Testis (tissue), 3 donors: ENCODE data around the gene GARNL3. TPM values are rescaled to one million over a fixed set of nuclear protein-coding genes. Genes with fewer than 3 reads are reported as not detected.

Experiments used
- DNase-seq: peaks from one replicate; pipeline ENCODE4 v3.0.0-alpha.2; 2019
- H3K27ac ChIP-seq, 2 donors: fragments of 200-600 bp; sonication (generic); one replicate each; pipeline ENCODE4 v1.5.1; 2019
- H3K27me3 ChIP-seq: fragments of 200-600 bp; sonication (generic); one replicate; pipeline ENCODE4 v1.5.1; 2019
- H3K36me3 ChIP-seq: fragments of 200-600 bp; sonication (generic); one replicate; pipeline ENCODE4 v1.5.1; 2017; ENCODE audit warnings: low read depth; ENCODE audit errors: missing control alignments
- H3K4me1 ChIP-seq: fragments of 200-600 bp; sonication (generic); one replicate; pipeline ENCODE4 v1.5.1; 2019
- H3K4me3 ChIP-seq, 2 donors: fragments of 200-600 bp; sonication (generic); one replicate each; pipeline ENCODE4 v1.5.1; 2017 to 2019
- H3K9me3 ChIP-seq: fragments of 200-600 bp; sonication (generic); one replicate; pipeline ENCODE4 v1.5.1; 2017
- CTCF ChIP-seq, 3 experiments: fragments of 450-650 bp in 2 of 3; fragments of 200-600 bp in 1 of 3; sonication (generic) in 1 of 3; IDR thresholded peaks; one replicate each; pipeline ENCODE4 v1.5.1; 2016 to 2019; ENCODE audit warnings: antibody characterized with exemption in 3 of 3, mild to moderate bottlenecking in 2 of 3, moderate library complexity in 1 of 3
- POLR2A ChIP-seq: fragments of 450-650 bp; IDR thresholded peaks from one replicate; pipeline ENCODE4 v1.6.1; 2017; ENCODE audit warnings: antibody characterized with exemption, mild to moderate bottlenecking, moderate library complexity
- WGBS, 2 donors: methylation state at CpG; one replicate each; pipeline ENCODE4 v1.1.5; 2018; 5-methylcytosine and 5-hydroxymethylcytosine counted together
- intact Hi-C: fragments of 100-400 bp; cut with DNase I; formaldehyde crosslinking; loops from one replicate; pipeline ENCODE4 v1.15.1; 2023; ENCODE audit warnings: low total_unique reads
- polyA plus RNA-seq: library from polyadenylated mRNA; stranded (reverse); fragments of 350-450 nt; fragmentation: Illumina TruSeq; extraction: RNeasy Lipid Tissue Mini Kit (QIAGEN cat#74804); gene quantifications from one replicate; pipeline ENCODE4 v1.2.3, GENCODE V29; 2014; ENCODE audit warnings: low read depth, low replicate concordance; ENCODE audit not compliant: insufficient read depth
- total RNA-seq, 2 donors: library from RNA; depleted of rRNA; stranded (reverse); fragments of >200 nt; gene quantifications; one replicate each; pipeline ENCODE4 v1.2.3, GENCODE V29; 2016

The GARNL3 gene
- total and polyA plus RNA-seq, 3 donors from 2014 or later = 12.9 to 42.8 (median 25.9) TPM

- Histone ChIP-seq H3K4me1 (no peaks in the 10 kb centered on the region), H3K9me3 (no peaks in the 10 kb centered on the region), H3K4me3 (no peak overlapping the region), H3K27ac (no peak overlapping the region), H3K36me3 (no peaks in the 10 kb centered on the region), H3K27me3 (no peaks in the 10 kb centered on the region)
- TF ChIP-seq CTCF (IDR thresholded peaks at IDR 0.05) = no peak
- TF ChIP-seq POLR2A = no peak
- DNase-seq = no peak
- intact Hi-C loops = no loop called here
- WGBS, 2 donors = 76 to 80% methylated on average over 5 of the region's 5 CpGs
Measured at GRCh38 chr9:127390563-127390962, 126.0 kb downstream of the GARNL3 start.

- no peaks in the 10 kb centered on the region for H3K4me1 ChIP-seq
- H3K4me3 ChIP-seq = no peak overlapping the region
- 88 to 89% methylated on average over 5 of the region's 5 CpGs for WGBS, 2 donors
- H3K36me3 ChIP-seq = no peaks in the 10 kb centered on the region
- TF ChIP-seq POLR2A = no peak
- TF ChIP-seq CTCF (IDR thresholded peaks at IDR 0.05) = no peak
- H3K27me3 ChIP-seq = no peaks in the 10 kb centered on the region
- no peak for DNase-seq
- no peaks in the 10 kb centered on the region for H3K9me3 ChIP-seq
- intact Hi-C loops = no loop called here
- H3K27ac ChIP-seq = no peak overlapping the region
Measured at GRCh38 chr9:127392166-127392565, 127.6 kb downstream of the GARNL3 start.

GRCh38 chr9:127392976-127393375 lies 128.4 kb downstream of the GARNL3 start:
- H3K4me3 ChIP-seq = no peak overlapping the region
- H3K36me3 ChIP-seq = no peaks in the 10 kb centered on the region
- H3K27ac ChIP-seq = no peak overlapping the region
- no peaks in the 10 kb centered on the region for H3K9me3 ChIP-seq
- intact Hi-C loops = no loop called here
- TF ChIP-seq CTCF (IDR thresholded peaks at IDR 0.05) (no peak), POLR2A (no peak)
- H3K4me1 ChIP-seq = peaks cover 2% of the 10 kb centered on the region
- WGBS, 2 donors = 95 to 96% methylated on average over 5 of the region's 5 CpGs
- no peak for DNase-seq
- no peaks in the 10 kb centered on the region for H3K27me3 ChIP-seq

- WGBS, 2 donors = 56 to 70% methylated on average over 2 of the region's 2 CpGs
- Histone ChIP-seq H3K27me3 (no peaks in the 10 kb centered on the region), H3K36me3 (no peaks in the 10 kb centered on the region), H3K4me3 (no peak overlapping the region), H3K9me3 (no peaks in the 10 kb centered on the region), H3K27ac (no peak overlapping the region), H3K4me1 (peaks cover 9% of the 10 kb centered on the region)
- intact Hi-C loops = no loop called here
- no peak for TF ChIP-seq CTCF (IDR thresholded peaks at IDR 0.05)
- no peak for DNase-seq
Measured at GRCh38 chr9:127393645-127394044, 129.1 kb downstream of the GARNL3 start.

- Histone ChIP-seq H3K27me3 (no peaks in the 10 kb centered on the region), H3K4me1 (peaks cover 10% of the 10 kb centered on the region), H3K36me3 (no peaks in the 10 kb centered on the region), H3K27ac (no peak overlapping the region), H3K4me3 (no peak overlapping the region), H3K9me3 (no peaks in the 10 kb centered on the region)
- TF ChIP-seq POLR2A (no peak), CTCF (IDR thresholded peaks at IDR 0.05) (no peak)
- intact Hi-C loops = no loop called here
- WGBS, 2 donors = 61 to 65% methylated on average over 5 to 7 of the region's 7 CpGs
- DNase-seq = no peak
Measured at GRCh38 chr9:127395497-127396252, 131.1 kb downstream of the GARNL3 start.
